Suprapubic skin (tissue), 4 donors: ENCODE data around the gene EEIG2. TPM values are rescaled to one million over a fixed set of nuclear protein-coding genes. Genes with fewer than 3 reads are reported as not detected.

ENCODE experiments used
- DNase-seq, 2 donors: peaks; one replicate each; pipeline ENCODE4 v3.0.0-alpha.2; 2019; ENCODE audit warnings: low spot score in 2 of 2
- H3K27ac ChIP-seq: fragments of 200-600 bp; sonication (generic); one replicate; pipeline ENCODE4 v1.5.1; 2019
- H3K27me3 ChIP-seq: fragments of 200-600 bp; sonication (generic); one replicate; pipeline ENCODE4 v1.5.1; 2019
- H3K36me3 ChIP-seq: fragments of 200-600 bp; sonication (generic); one replicate; pipeline ENCODE4 v1.5.1; 2019
- H3K4me1 ChIP-seq: fragments of 200-600 bp; sonication (generic); one replicate; pipeline ENCODE4 v1.5.1; 2019
- H3K4me3 ChIP-seq: fragments of 200-600 bp; sonication (generic); one replicate; pipeline ENCODE4 v1.5.1; 2019; ENCODE audit warnings: mild to moderate bottlenecking
- H3K9me3 ChIP-seq: fragments of 200-600 bp; sonication (generic); one replicate; pipeline ENCODE4 v1.5.1; 2019
- CTCF ChIP-seq, 2 donors: fragments of 200-600 bp in 1 of 2; fragments of 450-650 bp in 1 of 2; sonication (generic) in 1 of 2; IDR thresholded peaks; one replicate each; pipeline ENCODE4 v1.5.1; 2016 to 2019; ENCODE audit warnings: antibody characterized with exemption in 2 of 2, mild to moderate bottlenecking in 1 of 2, moderate library complexity in 1 of 2
- EP300 ChIP-seq: sonication (generic); formaldehyde crosslinking; IDR thresholded peaks from one replicate; pipeline ENCODE4 v1.6.1; 2017; ENCODE audit warnings: antibody characterized with exemption
- POLR2A ChIP-seq, 2 donors: fragments of 450-650 bp; IDR thresholded peaks; one replicate each; pipeline ENCODE4 v1.6.1; 2017; ENCODE audit warnings: antibody characterized with exemption in 2 of 2, mild to moderate bottlenecking in 2 of 2, moderate library complexity in 2 of 2
- POLR2AphosphoS5 ChIP-seq, 3 donors: sonication (generic); formaldehyde crosslinking; IDR thresholded peaks; one replicate each; pipeline ENCODE4 v1.6.1; 2017; ENCODE audit warnings: antibody characterized with exemption in 3 of 3
- WGBS: methylation state at CpG from one replicate; pipeline ENCODE4 v1.1.5; 2018; 5-methylcytosine and 5-hydroxymethylcytosine counted together
- total RNA-seq, 4 donors: library from RNA; depleted of rRNA; stranded (reverse); fragments of >200 nt; gene quantifications; one replicate each; pipeline ENCODE4 v1.1.0, GENCODE V29; 2016

EEIG2 gene
- total RNA-seq, 4 donors from 2014 or later: 5.8 to 6.8 (median 6.4) TPM

- no peaks in the 10 kb centered on the region for H3K36me3 ChIP-seq
- H3K27ac ChIP-seq: no peak overlapping the region
- no peak overlapping the region for H3K4me3 ChIP-seq
- H3K9me3 ChIP-seq: no peaks in the 10 kb centered on the region
- H3K27me3 ChIP-seq: no peaks in the 10 kb centered on the region
- peaks cover 11% of the 10 kb centered on the region for H3K4me1 ChIP-seq
- TF ChIP-seq POLR2AphosphoS5 (IDR thresholded peaks at IDR 0.05) (no peak), POLR2A (IDR thresholded peaks at IDR 0.05) (no peak), CTCF (IDR thresholded peaks at IDR 0.05) (no peak), EP300 (no peak)
- no peak for DNase-seq
These were observed 14.1 kb downstream of the EEIG2 start for GRCh38 chr1:108574008-108574407.

DNA sequence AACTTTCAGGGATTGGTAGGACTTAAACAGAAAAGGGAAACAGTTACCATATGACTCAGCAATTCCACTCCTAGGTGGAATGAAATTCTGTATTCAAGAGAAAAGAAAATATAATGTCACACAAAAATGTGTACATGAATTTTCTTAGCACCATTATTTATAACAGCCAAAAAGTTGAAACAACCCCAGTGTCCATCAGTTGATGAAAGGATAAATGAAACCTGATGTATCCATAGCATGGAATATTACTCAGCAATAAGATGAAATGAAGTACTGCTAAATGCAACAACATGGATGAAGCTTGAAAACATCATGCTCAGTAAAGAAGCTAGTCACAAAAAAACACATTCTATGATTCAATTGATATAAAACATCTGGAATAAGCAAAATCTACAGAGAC, 15.5 kb downstream of the EEIG2 start:
- Histone ChIP-seq H3K4me1 (peaks cover 6% of the 10 kb centered on the region), H3K27ac (no peak overlapping the region), H3K27me3 (no peaks in the 10 kb centered on the region), H3K36me3 (no peaks in the 10 kb centered on the region), H3K9me3 (no peaks in the 10 kb centered on the region), H3K4me3 (no peak overlapping the region)
- DNase-seq: no peak
- TF ChIP-seq CTCF (IDR thresholded peaks at IDR 0.05) (no peak), POLR2AphosphoS5 (IDR thresholded peaks at IDR 0.05) (no peak), POLR2A (IDR thresholded peaks at IDR 0.05) (no peak), EP300 (no peak)

DNA sequence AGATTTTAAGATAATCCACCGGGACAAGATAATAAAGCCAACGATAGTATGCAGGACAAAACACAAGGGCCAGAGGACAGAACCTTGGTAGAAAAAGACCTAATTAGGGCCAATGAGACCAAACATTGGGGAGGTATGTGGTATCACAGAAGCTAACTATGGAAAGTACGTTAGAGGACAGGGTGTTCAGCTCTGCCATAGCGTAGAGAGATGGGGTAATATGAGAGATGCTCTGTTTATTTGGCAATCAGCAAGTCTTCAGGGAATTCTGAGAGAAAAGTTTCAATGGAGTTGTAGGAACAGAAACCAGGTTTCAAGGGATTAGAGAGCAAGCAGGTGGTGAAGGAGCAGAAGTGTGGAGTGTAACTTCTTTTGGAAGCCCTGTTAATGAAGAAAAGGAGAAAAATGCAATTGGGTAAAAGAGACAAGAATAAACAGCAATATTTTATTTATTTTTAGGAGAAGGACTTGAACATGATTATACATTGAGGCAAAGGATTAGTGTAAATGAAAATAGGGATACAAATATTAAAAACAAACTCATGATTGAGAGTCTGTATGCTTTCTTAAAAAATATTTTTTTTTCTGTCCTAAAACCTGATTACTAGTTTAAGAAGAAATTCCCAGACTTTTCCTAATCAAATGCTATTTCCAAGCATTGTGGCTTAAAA, 24.0 kb downstream of the EEIG2 start:
- no peak for DNase-seq
- Histone ChIP-seq H3K9me3 (no peaks in the 10 kb centered on the region), H3K4me3 (no peak overlapping the region), H3K27ac (no peak overlapping the region), H3K4me1 (peaks cover 14% of the 10 kb centered on the region), H3K27me3 (no peaks in the 10 kb centered on the region), H3K36me3 (no peaks in the 10 kb centered on the region)
- 52% methylated on average over 4 of the region's 4 CpGs for WGBS
- no peak for TF ChIP-seq CTCF (IDR thresholded peaks at IDR 0.05)
- TF ChIP-seq EP300: no peak
- TF ChIP-seq POLR2A (IDR thresholded peaks at IDR 0.05): no peak
- no peak for TF ChIP-seq POLR2AphosphoS5 (IDR thresholded peaks at IDR 0.05)

- no peak for DNase-seq
These were observed 24.5 kb downstream of the EEIG2 start for GRCh38 chr1:108584428-108584856.

GRCh38 chr1:108585313-108585712, 25.4 kb downstream of the EEIG2 start:
- Histone ChIP-seq H3K4me1 (peaks cover 18% of the 10 kb centered on the region), H3K27ac (no peak overlapping the region), H3K9me3 (no peaks in the 10 kb centered on the region), H3K4me3 (no peak overlapping the region), H3K27me3 (no peaks in the 10 kb centered on the region), H3K36me3 (no peaks in the 10 kb centered on the region)
- no peak for TF ChIP-seq POLR2AphosphoS5 (IDR thresholded peaks at IDR 0.05)
- 68% methylated on average over 1 of the region's 1 CpG for WGBS
- DNase-seq: no peak

More at GRCh38 chr1:108584428-108584856, 24.5 kb downstream of the EEIG2 start:
- Histone ChIP-seq H3K4me3 (no peak overlapping the region), H3K27ac (no peak overlapping the region), H3K9me3 (no peaks in the 10 kb centered on the region), H3K27me3 (no peaks in the 10 kb centered on the region), H3K4me1 (peaks cover 14% of the 10 kb centered on the region), H3K36me3 (no peaks in the 10 kb centered on the region)
- no peak for TF ChIP-seq EP300
- no peak for TF ChIP-seq CTCF (IDR thresholded peaks at IDR 0.05)
- 65% methylated on average over 5 of the region's 5 CpGs for WGBS

DNA sequence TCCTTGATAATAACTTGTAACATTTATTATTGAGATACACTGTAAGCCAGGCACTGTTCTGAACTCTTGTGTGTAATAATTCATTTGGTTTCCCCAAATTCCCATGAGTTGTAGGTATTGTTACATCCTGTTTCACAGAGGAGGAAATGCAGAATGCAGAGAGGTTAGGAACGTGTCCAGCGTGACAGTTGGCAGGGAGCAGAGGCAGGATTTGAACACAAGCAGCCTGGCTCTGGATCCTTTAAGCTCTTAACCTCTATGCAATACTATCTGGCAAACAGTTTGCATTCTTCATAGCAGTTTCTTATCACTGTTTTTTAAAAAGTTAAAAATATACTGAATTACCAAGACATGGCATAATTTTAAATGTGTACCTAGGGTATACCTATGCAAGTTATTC, 30.5 kb downstream of the EEIG2 start:
- DNase-seq: no peak
- H3K9me3 ChIP-seq: no peaks in the 10 kb centered on the region
- TF ChIP-seq POLR2AphosphoS5 (IDR thresholded peaks at IDR 0.05) (no peak), POLR2A (IDR thresholded peaks at IDR 0.05) (no peak), CTCF (IDR thresholded peaks at IDR 0.05) (no peak)
- 26% methylated on average over 2 of the region's 2 CpGs for WGBS
- no peak overlapping the region for H3K4me3 ChIP-seq
- no peaks in the 10 kb centered on the region for H3K27me3 ChIP-seq
- H3K36me3 ChIP-seq: no peaks in the 10 kb centered on the region
- H3K4me1 ChIP-seq: peaks cover 40% of the 10 kb centered on the region
- H3K27ac ChIP-seq: peak overlapping the region; percentile 68
